ENCODE results near the gene SNX21. TPM values are rescaled to one million over a fixed set of nuclear protein-coding genes. Genes with fewer than 3 reads are reported as not detected.

SNX21 gene
- polyA plus RNA-seq: 2.8 and 3.2 TPM in 2 replicates

GRCh38 chr20:45833030-45833882, at the start of gene SNX21:
TSS of gene SNX21 (plus strand) at chr20:45833799. CDS start at chr20:45833920, 121 bp downstream.

GRCh38 chr20:45812157-45813005, 21.2 kb upstream of the SNX21 start, which contains the start of gene UBE2C:
TSS of gene UBE2C (plus strand) at chr20:45812644. CDS start at chr20:45812696, 52 bp downstream.

GRCh38 chr20:45827030-45827652, 6.5 kb upstream of the SNX21 start, which contains the start of gene TNNC2:
TSS of gene TNNC2 (minus strand) at chr20:45827312. CDS start at chr20:45827248, 64 bp downstream.

GRCh38 chr20:45857114-45857881, 23.7 kb downstream of the SNX21 start, which contains the start of the genes ACOT8 and ZSWIM3:
TSS of gene ACOT8 (minus strand) at chr20:45857392. CDS start at chr20:45857315, 77 bp downstream.
TSS of gene ZSWIM3 (plus strand) at chr20:45857614. CDS start at chr20:45857826, 212 bp downstream.

GRCh38 chr20:45880988-45881788, 47.6 kb downstream of the SNX21 start, which contains the start of gene ZSWIM1:
TSS of gene ZSWIM1 (plus strand) at chr20:45881227. CDS start at chr20:45882593, 1,366 bp downstream.

GRCh38 chr20:45887346-45887715, 53.7 kb downstream of the SNX21 start, which contains the start of gene SPATA25:
TSS of gene SPATA25 (minus strand) at chr20:45887622. CDS start at chr20:45887590, 32 bp downstream.

GRCh38 chr20:45890985-45891983, 57.7 kb downstream of the SNX21 start, which contains the start of the genes CTSA and NEURL2:
TSS of gene CTSA (plus strand) at chr20:45891335. CDS start at chr20:45891569, 234 bp downstream.
TSS of gene NEURL2 (minus strand) at chr20:45891208. CDS start at chr20:45890991, 217 bp downstream.

Other genes with a start within 250 kb of the SNX21 start
- gene WFDC10A, start 204.1 kb upstream of the SNX21 start, polyA plus RNA-seq: not detected in 2 replicates
- gene WFDC9, start 202.5 kb upstream of the SNX21 start, polyA plus RNA-seq: not detected in 2 replicates
- not detected in 2 replicates for gene WFDC11, start 163.6 kb upstream of the SNX21 start, polyA plus RNA-seq
- gene WFDC13, start 131.8 kb upstream of the SNX21 start, polyA plus RNA-seq: not detected in 2 replicates
- not detected in 2 replicates for gene WFDC10B, start 128.8 kb upstream of the SNX21 start, polyA plus RNA-seq
- gene SPINT4, start 111.5 kb upstream of the SNX21 start, polyA plus RNA-seq: not detected in 2 replicates
- 3.9 and 7.5 TPM in 2 replicates for gene WFDC3, start 41.9 kb upstream of the SNX21 start, polyA plus RNA-seq
- 13.8 and 27.6 TPM in 2 replicates for gene DNTTIP1, start 41.8 kb upstream of the SNX21 start, polyA plus RNA-seq
- not detected in 2 replicates for gene UBE2C, start 21.2 kb upstream of the SNX21 start, polyA plus RNA-seq
- gene TNNC2, start 6.5 kb upstream of the SNX21 start, polyA plus RNA-seq: 3.8 TPM in 1 of 2 replicates, not detected in the other
- gene ACOT8, start 23.6 kb downstream of the SNX21 start, polyA plus RNA-seq: 22.9 and 23.8 TPM in 2 replicates
- gene ZSWIM3, start 23.8 kb downstream of the SNX21 start, polyA plus RNA-seq: 0.11 and 0.56 TPM in 2 replicates
- gene ZSWIM1, start 47.4 kb downstream of the SNX21 start, polyA plus RNA-seq: 1.1 and 2.1 TPM in 2 replicates
- not detected in 2 replicates for gene SPATA25, start 53.8 kb downstream of the SNX21 start, polyA plus RNA-seq
- 0.50 TPM in 1 of 2 replicates, not detected in the other for gene NEURL2, start 57.4 kb downstream of the SNX21 start, polyA plus RNA-seq
- gene CTSA, start 57.5 kb downstream of the SNX21 start, polyA plus RNA-seq: 44.1 and 45.1 TPM in 2 replicates
- gene PLTP, start 78.4 kb downstream of the SNX21 start, polyA plus RNA-seq: 22.6 and 37.3 TPM in 2 replicates
- 5.7 and 8.0 TPM in 2 replicates for gene PCIF1, start 100.9 kb downstream of the SNX21 start, polyA plus RNA-seq
- 1.6 and 2.7 TPM in 2 replicates for gene ZNF335, start 138.4 kb downstream of the SNX21 start, polyA plus RNA-seq
- gene MMP9, start 175.1 kb downstream of the SNX21 start, polyA plus RNA-seq: not detected in 2 replicates
- 332 and 498 TPM in 2 replicates for gene SLC12A5, start 195.4 kb downstream of the SNX21 start, polyA plus RNA-seq